Activated gamma-delta T cell (primary cell): ENCODE data around the gene CIAO3.
A peak's percentile ranks its signal among the peaks of the same experiment; 100 is the strongest.

Experiments
- DNase-seq: peaks from one replicate; lab custom pipeline; 2025; lab: John Stamatoyannopoulos, UW
- total RNA-seq, 2 donors: gene quantifications; one replicate each; lab custom pipeline; 2026; lab: John Stamatoyannopoulos, UW

The CIAO3 gene
- 55.6 to 70.8 reads per million in 2 donors for total RNA-seq

GRCh38 chr16:740764-741505, at the start of gene CIAO3:
TSS of gene CIAO3 (minus strand) at chr16:740997. CDS start at chr16:740985, 12 bp downstream.
- DNase-seq, result peak; percentile 89

- no peak for DNase-seq
Measured at GRCh38 chr16:790086-790485, 49.3 kb upstream of the CIAO3 start.

GRCh38 chr16:789191-789850, 48.5 kb upstream of the CIAO3 start:
- no peak for DNase-seq

- DNase-seq, result peak; percentile 94
Measured at GRCh38 chr16:788399-789126, 47.8 kb upstream of the CIAO3 start, which contains the start of gene CHTF18. TSS of gene CHTF18 (plus strand) at chr16:788620. CDS start at chr16:788685, 65 bp downstream.

GRCh38 chr16:787978-788398, 47.2 kb upstream of the CIAO3 start, which contains the start of gene RPUSD1:
TSS of gene RPUSD1 (minus strand) at chr16:788381. CDS start at chr16:787737, 644 bp downstream.
- no peak for DNase-seq

- DNase-seq, result no peak
Measured at GRCh38 chr16:787321-787966, 46.6 kb upstream of the CIAO3 start.

- peak; percentile 56 for DNase-seq
Measured at GRCh38 chr16:785563-786535, 45.1 kb upstream of the CIAO3 start.

- no peak for DNase-seq
Measured at GRCh38 chr16:784431-784830, 43.6 kb upstream of the CIAO3 start.

GRCh38 chr16:783404-784161, 42.8 kb upstream of the CIAO3 start:
- DNase-seq, result no peak

GRCh38 chr16:782766-783403, 42.1 kb upstream of the CIAO3 start:
- no peak for DNase-seq

GRCh38 chr16:782258-782657, 41.5 kb upstream of the CIAO3 start:
- no peak for DNase-seq

- DNase-seq, result no peak
Measured at GRCh38 chr16:781346-782010, 40.7 kb upstream of the CIAO3 start.

GRCh38 chr16:780296-780695, 39.5 kb upstream of the CIAO3 start:
- no peak for DNase-seq

- no peak for DNase-seq
Measured at GRCh38 chr16:779561-779960, 38.8 kb upstream of the CIAO3 start.

- no peak for DNase-seq
Measured at GRCh38 chr16:778909-779527, 38.2 kb upstream of the CIAO3 start.

GRCh38 chr16:778447-778846, 37.6 kb upstream of the CIAO3 start:
- DNase-seq, result no peak

GRCh38 chr16:777826-778225, 37.0 kb upstream of the CIAO3 start:
- DNase-seq, result no peak

GRCh38 chr16:776824-777223, 36.0 kb upstream of the CIAO3 start:
- DNase-seq, result no peak
